ENCODE data around the gene ST6GALNAC6. TPM values are rescaled to one million over a fixed set of nuclear protein-coding genes. Genes with fewer than 3 reads are reported as not detected.

ST6GALNAC6 gene
- polyA plus RNA-seq, 3 donors, result 41.8 to 49.0 (median 42.4) TPM

- no peak for DNase-seq (ENCODE audit: extremely low read depth in 1 of 11, low read depth in 9 of 11, low spot score in 4 of 11)
These were observed 6.4 kb upstream of the ST6GALNAC6 start for GRCh38 chr9:127905788-127906191.

- DNase-seq (ENCODE audit: extremely low read depth in 1 of 11, low read depth in 9 of 11, low spot score in 4 of 11), result no peak
These were observed 5.8 kb upstream of the ST6GALNAC6 start for GRCh38 chr9:127905004-127905728.

- DNase-seq (ENCODE audit: extremely low read depth in 1 of 11, low read depth in 9 of 11, low spot score in 4 of 11), result peak in 1 of 11 donors; percentile 80
These were observed 5.2 kb upstream of the ST6GALNAC6 start for GRCh38 chr9:127904561-127905003.

- no peak for DNase-seq (ENCODE audit: extremely low read depth in 1 of 11, low read depth in 9 of 11, low spot score in 4 of 11)
These were observed 4.4 kb upstream of the ST6GALNAC6 start for GRCh38 chr9:127903557-127904475.

GRCh38 chr9:127898433-127899127, 823 bp downstream of the ST6GALNAC6 start:
- DNase-seq (ENCODE audit: extremely low read depth in 1 of 11, low read depth in 9 of 11, low spot score in 4 of 11), result peak in 1 of 11 donors; percentile 78

- peak in 6 of 11 donors; percentile 68 to 81 (median 77) for DNase-seq (ENCODE audit: extremely low read depth in 1 of 11, low read depth in 9 of 11, low spot score in 4 of 11)
These were observed 2.2 kb downstream of the ST6GALNAC6 start for GRCh38 chr9:127897193-127897692.

GRCh38 chr9:127896395-127897192, 2.8 kb downstream of the ST6GALNAC6 start:
- DNase-seq (ENCODE audit: extremely low read depth in 1 of 11, low read depth in 9 of 11, low spot score in 4 of 11), result no peak

GRCh38 chr9:127895811-127896210, 3.6 kb downstream of the ST6GALNAC6 start:
- DNase-seq (ENCODE audit: extremely low read depth in 1 of 11, low read depth in 9 of 11, low spot score in 4 of 11), result no peak

- no peak for DNase-seq (ENCODE audit: extremely low read depth in 1 of 11, low read depth in 9 of 11, low spot score in 4 of 11)
These were observed 6.0 kb downstream of the ST6GALNAC6 start for GRCh38 chr9:127893392-127893791.

GRCh38 chr9:127892831-127893230, 6.6 kb downstream of the ST6GALNAC6 start:
- DNase-seq (ENCODE audit: extremely low read depth in 1 of 11, low read depth in 9 of 11, low spot score in 4 of 11), result no peak

- DNase-seq (ENCODE audit: extremely low read depth in 1 of 11, low read depth in 9 of 11, low spot score in 4 of 11), result no peak
These were observed 9.3 kb downstream of the ST6GALNAC6 start for GRCh38 chr9:127890053-127890452.

- no peak for DNase-seq (ENCODE audit: extremely low read depth in 1 of 11, low read depth in 9 of 11, low spot score in 4 of 11)
These were observed 11.6 kb downstream of the ST6GALNAC6 start for GRCh38 chr9:127887792-127888191.

GRCh38 chr9:127886401-127886972, 12.9 kb downstream of the ST6GALNAC6 start:
- no peak for DNase-seq (ENCODE audit: extremely low read depth in 1 of 11, low read depth in 9 of 11, low spot score in 4 of 11)

GRCh38 chr9:127885508-127886281, 13.7 kb downstream of the ST6GALNAC6 start:
- no peak for DNase-seq (ENCODE audit: extremely low read depth in 1 of 11, low read depth in 9 of 11, low spot score in 4 of 11)

GRCh38 chr9:127884976-127885490, 14.4 kb downstream of the ST6GALNAC6 start:
- no peak for DNase-seq (ENCODE audit: extremely low read depth in 1 of 11, low read depth in 9 of 11, low spot score in 4 of 11)

- DNase-seq (ENCODE audit: extremely low read depth in 1 of 11, low read depth in 9 of 11, low spot score in 4 of 11), result no peak
These were observed 14.9 kb downstream of the ST6GALNAC6 start for GRCh38 chr9:127884427-127884911.

GRCh38 chr9:127883959-127884358, 15.4 kb downstream of the ST6GALNAC6 start:
- DNase-seq (ENCODE audit: extremely low read depth in 1 of 11, low read depth in 9 of 11, low spot score in 4 of 11), result no peak
